OCI-LY3 (cell line): ENCODE results near the gene DLX3.

Experiments used
- EZH2phosphoT487 ChIP-seq: fragments of 200-600 bp; shearing (Covaris generic); IDR thresholded peaks from 2 replicates; pipeline ENCODE4 v1.6.1; 2018; ENCODE audit warnings: antibody characterized with exemption, mixed run types, low read depth
- TF ChIP-seq, protein P1 (sequence below): fragments of 200-600, 300-600 bp; sonication (generic); IDR thresholded peaks from 2 replicates; pipeline ENCODE4 v1.5.1; 2014; ENCODE audit warnings: antibody characterized with exemption, low read length, low read depth

DNA sequence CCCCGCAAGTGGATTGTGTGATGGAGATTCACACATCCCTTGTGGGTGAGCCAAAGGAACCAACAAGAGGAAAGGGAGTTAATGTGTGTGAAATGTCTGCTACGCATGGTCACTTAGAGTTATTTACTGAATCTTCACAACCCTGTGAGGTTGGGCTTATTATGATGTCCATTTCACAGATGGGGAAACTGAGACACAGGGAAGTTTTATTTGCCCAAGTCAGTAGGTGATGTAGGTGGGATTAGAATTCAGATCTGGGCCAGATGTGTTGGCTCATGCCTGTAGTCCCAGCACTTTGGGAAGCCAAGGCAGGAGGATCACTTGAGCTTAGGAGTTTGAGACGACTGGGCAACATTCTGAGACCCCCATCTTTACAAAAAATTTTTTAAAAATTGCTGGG, 37.7 kb downstream of the DLX3 start:
- TF ChIP-seq, protein P1, sequence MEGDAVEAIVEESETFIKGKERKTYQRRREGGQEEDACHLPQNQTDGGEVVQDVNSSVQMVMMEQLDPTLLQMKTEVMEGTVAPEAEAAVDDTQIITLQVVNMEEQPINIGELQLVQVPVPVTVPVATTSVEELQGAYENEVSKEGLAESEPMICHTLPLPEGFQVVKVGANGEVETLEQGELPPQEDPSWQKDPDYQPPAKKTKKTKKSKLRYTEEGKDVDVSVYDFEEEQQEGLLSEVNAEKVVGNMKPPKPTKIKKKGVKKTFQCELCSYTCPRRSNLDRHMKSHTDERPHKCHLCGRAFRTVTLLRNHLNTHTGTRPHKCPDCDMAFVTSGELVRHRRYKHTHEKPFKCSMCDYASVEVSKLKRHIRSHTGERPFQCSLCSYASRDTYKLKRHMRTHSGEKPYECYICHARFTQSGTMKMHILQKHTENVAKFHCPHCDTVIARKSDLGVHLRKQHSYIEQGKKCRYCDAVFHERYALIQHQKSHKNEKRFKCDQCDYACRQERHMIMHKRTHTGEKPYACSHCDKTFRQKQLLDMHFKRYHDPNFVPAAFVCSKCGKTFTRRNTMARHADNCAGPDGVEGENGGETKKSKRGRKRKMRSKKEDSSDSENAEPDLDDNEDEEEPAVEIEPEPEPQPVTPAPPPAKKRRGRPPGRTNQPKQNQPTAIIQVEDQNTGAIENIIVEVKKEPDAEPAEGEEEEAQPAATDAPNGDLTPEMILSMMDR: no peak
- TF ChIP-seq EZH2phosphoT487: no peak
